ENCODE data around the gene STXBP5L.

- TF ChIP-seq ZBTB7A (IDR thresholded peaks at IDR 0.05; ENCODE audit: low read depth) (no peak), REST (IDR thresholded peaks at IDR 0.05; ENCODE audit: low read depth) (no peak), YY1 (IDR thresholded peaks at IDR 0.05; ENCODE audit: low read depth) (no peak), FOXM1 (IDR thresholded peaks at IDR 0.05; ENCODE audit: borderline replicate concordance, low read depth) (no peak), RAD21 (IDR thresholded peaks at IDR 0.05; ENCODE audit: low read depth) (no peak), TAF1 (IDR thresholded peaks at IDR 0.05; ENCODE audit: low read depth) (no peak), EP300 (IDR thresholded peaks at IDR 0.05; ENCODE audit: borderline replicate concordance) (no peak), NFIC (IDR thresholded peaks at IDR 0.05) (no peak)
These were observed 49.5 kb upstream of the STXBP5L start for GRCh38 chr3:120858521-120858920.

Data from Ishikawa (cell line).